ENCODE data around the gene SLC35F3.
"Not testable (repeated sequence)": the region's sequence is repeated elsewhere in the genome, so short reads cannot be mapped to it uniquely, and the experiment has no call there.

SLC35F3 gene

GRCh38 chr1:233904633-233905415 is at the start of gene SLC35F3:
SLC35F3 (plus strand) TSS chr1:233904676.
- DNase-seq: no peak

GRCh38 chr1:233859446-233859845 is 45.0 kb upstream of the SLC35F3 start:
- no peak for DNase-seq

- DNase-seq: no peak
Measured at GRCh38 chr1:233863901-233864545, 40.5 kb upstream of the SLC35F3 start.

GRCh38 chr1:233864578-233864977 is 39.9 kb upstream of the SLC35F3 start:
- DNase-seq: no peak

- no peak for DNase-seq
Measured at GRCh38 chr1:233865216-233865615, 39.3 kb upstream of the SLC35F3 start.

GRCh38 chr1:233865902-233866301 is 38.6 kb upstream of the SLC35F3 start:
- no peak for DNase-seq

GRCh38 chr1:233867028-233867427 is 37.4 kb upstream of the SLC35F3 start:
- no peak for DNase-seq

GRCh38 chr1:233868461-233868860 is 36.0 kb upstream of the SLC35F3 start:
- DNase-seq: no peak

GRCh38 chr1:233869680-233870079 is 34.8 kb upstream of the SLC35F3 start:
- no peak for DNase-seq

GRCh38 chr1:233873666-233874065 is 30.8 kb upstream of the SLC35F3 start:
- DNase-seq: no peak

- no peak for DNase-seq
Measured at GRCh38 chr1:233879841-233880240, 24.6 kb upstream of the SLC35F3 start.

- DNase-seq: no peak
Measured at GRCh38 chr1:233883671-233884070, 20.8 kb upstream of the SLC35F3 start.

GRCh38 chr1:233884461-233885151 is 19.9 kb upstream of the SLC35F3 start:
- DNase-seq: no peak

- DNase-seq: no peak
Measured at GRCh38 chr1:233885196-233885920, 19.1 kb upstream of the SLC35F3 start.

GRCh38 chr1:233891151-233891550 is 13.3 kb upstream of the SLC35F3 start:
- DNase-seq: not testable (repeated sequence)

GRCh38 chr1:233897325-233898162 is 6.9 kb upstream of the SLC35F3 start:
- DNase-seq: no peak

GRCh38 chr1:233901495-233901894 is 3.0 kb upstream of the SLC35F3 start:
- DNase-seq: no peak

GRCh38 chr1:233905416-233906051 is 1.1 kb downstream of the SLC35F3 start:
- DNase-seq: no peak

- DNase-seq: no peak
Measured at GRCh38 chr1:233907151-233907550, 2.7 kb downstream of the SLC35F3 start.

- DNase-seq: no peak
Measured at GRCh38 chr1:233908092-233908491, 3.6 kb downstream of the SLC35F3 start.

GRCh38 chr1:233909195-233909594 is 4.7 kb downstream of the SLC35F3 start:
- no peak for DNase-seq

- DNase-seq: no peak
Measured at GRCh38 chr1:233912447-233912846, 8.0 kb downstream of the SLC35F3 start.
